HG02852 (cell line): ENCODE data around the gene PKIG.
"Not testable (repeated sequence)": the region's sequence is repeated elsewhere in the genome, so short reads cannot be mapped to it uniquely, and the experiment has no call there.

ENCODE experiments used
- ATAC-seq: cut with Tn5 transposase; IDR thresholded peaks from one replicate; pipeline ENCODE4 v1.9.1; 2021; ENCODE audit warnings: mild to moderate bottlenecking, moderate library complexity; ENCODE audit not compliant: unreplicated experiment

Gene PKIG

DNA sequence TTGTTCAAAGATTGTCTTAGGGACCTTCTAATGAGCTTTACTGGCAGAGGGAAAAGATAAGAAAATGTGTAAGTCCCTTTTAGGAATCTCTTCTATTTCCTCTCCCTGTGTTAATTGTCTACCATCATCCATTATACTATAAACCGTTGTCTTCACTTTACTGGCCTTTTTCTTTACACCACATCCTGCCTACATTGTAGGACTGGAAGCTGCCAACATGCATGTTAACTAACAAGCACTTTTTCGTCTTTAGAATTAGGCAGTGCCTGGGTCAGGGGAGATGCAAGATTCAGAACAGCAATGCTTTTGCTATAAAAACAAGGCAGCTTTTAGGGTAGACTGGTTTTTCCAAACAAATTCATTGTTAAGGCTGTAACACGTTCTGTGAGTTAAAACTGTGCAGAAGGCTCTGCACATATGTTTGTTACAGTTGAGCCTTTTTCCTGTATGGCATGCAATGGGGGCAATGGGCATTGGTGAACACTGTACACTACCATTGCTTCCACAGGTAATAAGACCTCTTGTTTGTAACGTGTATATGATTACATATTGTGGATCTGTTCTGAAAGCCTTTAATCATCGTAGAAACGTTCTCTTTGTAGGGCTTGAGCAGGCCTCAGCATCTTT, 10.9 kb upstream of the PKIG start:
- ATAC-seq: no peak

DNA sequence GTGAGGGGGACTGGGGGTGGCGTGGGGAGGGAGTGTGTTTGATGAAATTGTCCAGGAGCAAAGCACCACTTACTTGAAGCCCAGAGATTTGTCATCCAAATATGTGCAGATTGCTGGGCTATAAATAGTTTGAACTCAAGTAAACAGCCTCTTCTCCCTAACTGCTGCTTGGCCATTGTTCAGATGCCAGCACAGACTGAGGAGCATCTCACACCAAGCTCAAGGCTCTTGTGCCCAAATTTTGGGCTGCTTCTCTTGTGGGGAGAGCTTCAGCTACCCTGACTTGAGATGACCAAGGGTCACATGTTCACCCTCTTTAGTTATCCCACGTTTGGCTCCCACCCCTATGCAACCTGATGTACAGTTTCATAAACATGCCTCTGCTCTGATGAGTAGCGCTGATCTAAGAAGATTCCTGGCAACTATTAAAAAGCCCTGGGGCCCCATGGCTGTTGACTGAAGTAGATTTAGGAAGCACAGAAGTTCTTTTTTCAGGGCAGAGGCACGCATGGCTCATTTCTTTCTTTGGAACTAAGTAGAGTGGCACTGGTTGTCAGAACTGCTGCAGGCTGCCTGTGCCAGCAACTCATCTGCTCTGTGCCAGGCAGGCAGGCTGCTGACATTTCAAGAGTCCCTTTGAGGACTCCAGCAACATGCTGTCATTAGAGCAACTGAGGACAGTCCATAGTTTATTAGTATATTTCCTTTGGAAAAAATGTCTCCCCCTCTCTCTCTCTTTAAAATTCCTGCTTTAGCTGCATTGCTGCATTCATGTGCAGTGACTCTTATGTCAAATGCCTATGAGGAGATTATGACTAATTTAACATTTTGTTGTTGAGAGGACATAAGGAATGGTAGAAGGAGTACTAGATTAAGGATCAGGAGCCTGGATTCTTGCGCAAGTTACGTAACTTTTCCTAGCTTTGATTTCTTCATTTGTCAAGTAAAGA, 9.6 kb upstream of the PKIG start:
- ATAC-seq: no peak

DNA sequence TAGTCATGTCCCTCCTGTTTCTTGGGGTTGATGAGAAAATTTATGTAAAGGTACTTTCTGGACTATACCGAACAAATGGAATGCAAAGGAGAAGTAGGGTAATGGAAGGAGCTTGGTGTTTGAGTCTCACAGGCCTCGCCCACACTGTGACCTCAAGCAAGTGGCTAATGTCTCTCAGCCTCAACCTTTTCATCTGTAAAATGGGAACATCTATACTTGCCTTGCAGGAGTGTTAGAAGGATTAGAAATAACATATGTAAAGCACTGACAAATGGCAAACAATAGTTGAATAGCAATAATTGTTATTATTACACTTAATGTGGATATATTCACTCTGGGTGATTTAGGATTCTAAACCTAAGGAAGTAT, 8.9 kb upstream of the PKIG start:
- ATAC-seq: no peak

DNA sequence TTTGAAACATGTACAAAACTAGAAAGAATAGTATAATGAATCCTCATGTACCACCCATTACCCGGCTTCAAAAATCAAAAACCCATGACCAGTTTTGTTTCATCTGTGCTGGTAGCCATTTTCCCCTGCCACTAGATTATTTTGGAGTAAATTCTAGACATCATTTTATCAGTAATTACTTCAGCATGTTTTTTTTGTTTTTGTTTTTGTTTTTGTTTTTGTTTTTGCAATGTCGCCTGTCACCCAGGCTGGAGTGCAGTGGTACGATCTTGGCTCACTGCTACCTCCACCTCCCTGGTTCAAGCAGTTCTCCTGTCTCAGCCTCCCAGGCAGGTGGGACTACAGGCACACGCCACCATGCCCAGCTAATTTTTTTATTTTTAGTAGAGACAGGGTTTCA, 8.0 kb upstream of the PKIG start:
- ATAC-seq: no peak

DNA sequence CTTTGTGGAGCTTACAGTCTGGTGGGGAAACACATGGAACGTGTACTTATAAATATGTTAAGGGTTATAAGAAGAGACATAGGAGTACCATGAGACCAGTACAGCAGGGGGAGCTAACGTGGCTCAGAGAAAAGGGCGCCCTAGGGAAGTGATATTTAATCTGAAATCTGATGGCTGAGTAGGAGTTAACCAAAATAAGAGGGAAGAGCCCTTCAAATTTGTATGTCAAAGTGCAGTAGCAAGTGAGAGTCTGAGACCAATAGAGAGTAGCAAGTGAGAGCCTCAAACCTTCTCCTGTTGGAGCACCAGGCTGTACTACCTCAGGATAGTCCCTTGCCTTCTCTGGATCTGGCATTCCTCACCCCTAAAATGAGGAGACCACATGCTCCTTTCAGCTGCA, 6.1 kb upstream of the PKIG start:
- no peak for ATAC-seq

DNA sequence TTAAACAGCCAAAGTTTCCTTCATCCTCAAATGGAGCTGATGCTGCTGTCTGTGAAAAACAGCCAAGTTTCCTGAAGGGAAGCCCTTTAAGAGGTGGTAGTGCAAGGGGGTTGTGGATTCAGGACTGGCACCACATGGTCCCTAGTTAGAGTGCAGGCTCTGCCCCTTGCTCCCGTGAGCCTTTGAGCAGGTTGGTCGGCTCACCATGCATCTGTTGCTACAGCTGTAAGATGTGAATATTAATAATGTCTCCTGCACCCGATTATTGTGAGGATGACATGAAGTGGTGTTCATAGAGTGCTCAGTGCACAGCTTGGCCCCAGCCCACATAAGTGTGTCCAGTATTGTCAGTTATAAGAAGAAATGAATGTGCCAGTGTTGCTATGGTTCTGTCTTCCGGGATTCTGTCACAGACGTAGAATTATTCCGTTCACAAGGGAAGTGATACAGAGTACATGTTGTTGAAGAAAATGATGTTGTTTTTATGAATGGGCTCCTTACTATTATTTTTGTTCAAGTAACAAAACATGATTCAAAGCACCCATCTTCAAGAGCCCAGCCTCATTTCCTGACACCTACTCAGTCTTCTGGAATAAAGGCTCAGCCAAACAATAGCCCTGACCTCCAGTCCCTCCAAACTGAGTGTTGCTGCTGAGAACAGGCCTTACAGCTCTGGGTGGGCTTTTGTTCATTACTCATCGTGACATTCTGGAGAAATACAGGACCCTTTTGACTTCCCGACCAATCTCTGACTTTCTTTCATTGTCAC, 2.9 kb upstream of the PKIG start:
- ATAC-seq: no peak

DNA sequence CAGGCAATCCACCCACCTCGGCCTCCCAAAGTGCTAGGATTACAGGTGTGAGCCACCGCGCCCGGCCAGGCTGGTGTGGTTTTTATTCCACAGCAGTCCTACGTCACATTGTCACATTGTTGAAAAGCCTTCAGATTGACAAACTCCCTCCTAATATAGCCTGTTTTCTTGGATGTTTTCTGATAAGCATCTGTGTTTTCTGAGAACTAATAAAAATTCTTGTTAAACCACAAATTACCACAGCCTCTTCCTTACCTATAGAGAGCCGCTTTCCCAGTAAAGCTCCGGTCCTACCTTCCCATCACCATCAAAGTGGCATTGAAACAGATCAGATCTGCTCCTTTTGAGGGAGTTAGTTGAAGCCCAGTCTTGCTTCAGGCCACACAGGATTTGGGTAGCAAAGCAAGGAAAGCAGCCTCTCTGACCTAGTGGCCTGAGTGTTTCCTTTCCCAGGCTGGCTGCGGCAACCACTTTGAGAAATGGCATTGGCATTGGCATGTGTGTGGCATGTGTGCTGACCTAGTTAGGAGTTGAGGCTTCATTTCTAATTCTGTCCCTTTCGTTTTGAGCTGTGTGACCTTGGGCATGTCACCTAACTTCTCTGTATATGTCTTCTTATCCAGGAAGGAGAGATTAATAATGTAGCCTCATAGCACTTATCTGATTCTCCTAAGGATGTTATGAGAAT, 1.7 kb upstream of the PKIG start:
- no peak for ATAC-seq

DNA sequence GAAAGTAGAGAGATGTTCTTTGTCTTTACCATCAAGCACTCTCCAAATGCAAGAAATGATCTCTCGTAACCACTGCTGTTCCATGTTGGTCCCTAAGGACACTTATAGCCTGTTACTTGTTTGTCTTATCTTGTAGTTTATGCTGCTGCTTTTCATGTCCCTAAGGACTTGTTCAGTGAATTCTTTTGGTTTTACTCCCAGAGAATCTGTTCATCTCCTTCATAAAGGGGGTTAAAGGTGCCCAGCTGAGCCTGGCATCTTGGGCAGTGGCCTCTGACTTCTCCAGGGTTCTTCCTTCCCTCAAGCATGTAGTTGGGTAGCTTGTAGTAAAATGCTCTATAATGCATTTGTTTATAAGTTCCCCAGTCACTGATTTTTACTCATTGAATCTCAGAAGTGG, 864 bp upstream of the PKIG start:
- no peak for ATAC-seq

DNA sequence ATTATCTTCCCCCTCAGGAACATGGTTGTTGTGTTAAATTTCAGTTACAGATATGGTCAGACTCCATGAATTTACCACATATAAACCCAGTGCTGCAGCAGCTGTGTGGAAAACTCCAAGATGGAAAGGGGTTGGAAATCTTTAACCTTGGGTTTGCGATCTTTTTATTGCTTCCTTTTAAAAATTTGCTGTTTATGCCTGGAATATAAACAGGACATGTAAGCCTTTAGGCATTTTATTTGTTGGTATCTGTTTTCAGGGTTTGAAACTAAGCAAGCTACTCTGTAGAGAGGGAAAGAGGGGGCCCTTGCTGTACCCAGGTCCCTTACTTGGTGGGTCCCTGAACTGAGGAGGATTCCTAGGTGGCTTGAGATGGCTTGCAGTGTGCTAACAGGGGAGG, 778 bp downstream of the PKIG start:
- ATAC-seq: no peak

DNA sequence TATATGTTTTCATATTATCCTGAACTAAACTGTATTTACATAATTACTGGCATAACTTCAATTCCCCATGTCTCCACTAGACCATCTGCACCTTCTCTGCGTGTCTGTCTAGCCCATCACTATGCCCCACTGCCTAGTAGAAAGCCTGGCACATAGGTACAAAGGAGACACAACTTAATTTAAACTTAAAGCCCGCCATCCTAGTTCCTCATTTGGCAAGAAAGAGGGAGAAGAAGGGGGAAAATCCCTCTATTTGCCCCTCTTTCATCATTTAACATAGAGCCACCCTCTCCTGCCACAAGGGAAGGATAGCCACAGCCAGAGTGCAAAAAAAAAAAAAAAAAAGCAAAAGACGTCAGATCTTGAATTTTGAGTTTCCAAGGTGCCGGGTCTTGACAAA, 1.8 kb downstream of the PKIG start:
- no peak for ATAC-seq

DNA sequence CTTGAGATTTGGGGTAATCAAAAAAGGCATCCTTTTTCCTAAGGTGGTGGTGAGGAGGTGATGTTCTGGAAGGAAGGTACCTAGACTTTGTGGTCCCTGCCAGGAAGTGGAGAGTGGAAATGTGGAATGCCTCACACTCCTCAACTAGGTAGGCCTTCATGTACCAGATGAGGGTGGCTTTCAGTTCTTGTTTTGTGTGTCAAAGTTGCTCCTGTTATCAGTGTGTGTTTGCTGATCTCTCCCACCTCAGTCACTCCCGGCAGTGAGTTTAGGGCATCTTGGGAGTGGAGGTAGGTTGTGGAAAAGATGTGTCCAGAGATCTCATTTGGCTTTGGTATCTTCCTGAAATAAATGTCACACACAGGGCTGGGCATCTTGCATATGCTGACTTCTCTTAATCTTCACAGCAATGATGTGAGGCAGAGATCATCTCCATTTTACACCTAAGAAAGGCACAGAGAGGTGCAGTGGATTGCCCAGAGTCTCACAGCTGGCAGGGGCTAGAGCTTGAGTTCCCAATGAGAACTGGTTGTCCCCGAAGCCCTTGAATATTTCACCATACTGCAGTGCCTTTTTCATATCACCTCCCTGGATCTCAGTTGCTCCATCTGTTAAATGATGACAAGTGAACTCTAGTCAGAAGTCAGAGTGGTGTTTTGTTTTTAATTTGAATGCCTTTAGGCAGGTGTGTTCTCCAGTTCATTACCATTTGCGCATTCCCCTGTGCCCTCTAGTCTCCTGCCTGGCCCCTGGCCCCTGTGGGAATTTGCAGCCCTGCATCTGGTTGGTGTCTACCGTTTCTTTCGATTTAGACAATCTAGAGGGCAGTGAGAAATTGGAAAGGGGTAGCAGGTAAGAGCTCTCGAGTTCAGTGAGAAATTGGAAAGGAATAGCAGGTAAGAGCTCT, 2.9 kb downstream of the PKIG start:
- ATAC-seq: peak; percentile 35

DNA sequence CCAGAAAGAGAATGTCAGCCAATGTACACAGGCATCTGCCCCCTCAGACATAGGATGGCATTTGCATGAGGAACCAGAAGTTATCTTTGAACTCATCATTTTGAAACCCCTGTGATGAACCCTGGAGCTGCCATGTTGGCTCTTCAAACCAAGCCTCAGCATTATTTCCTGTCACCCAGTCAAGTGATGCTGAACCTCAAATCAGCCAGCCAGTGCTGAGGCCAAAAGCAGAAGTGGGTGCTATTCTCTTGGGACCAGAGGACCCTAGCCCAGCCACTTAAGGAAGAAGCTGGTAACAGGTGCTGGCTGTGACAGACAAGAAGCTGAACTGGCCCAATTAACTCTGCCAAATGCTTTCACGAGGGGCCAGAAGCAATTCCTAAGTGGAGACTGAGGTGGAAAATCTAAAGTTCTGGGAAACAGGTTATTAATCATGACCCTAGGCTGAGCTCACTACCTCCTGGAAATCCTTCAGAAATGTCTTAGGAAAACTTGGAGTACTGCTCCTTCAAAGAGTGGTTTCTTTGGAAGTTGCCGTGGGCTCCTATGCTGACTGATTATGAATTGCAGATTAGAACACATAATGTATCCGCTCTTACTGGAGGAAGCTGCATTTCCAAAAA, 4.0 kb downstream of the PKIG start:
- peak; percentile 47 for ATAC-seq

DNA sequence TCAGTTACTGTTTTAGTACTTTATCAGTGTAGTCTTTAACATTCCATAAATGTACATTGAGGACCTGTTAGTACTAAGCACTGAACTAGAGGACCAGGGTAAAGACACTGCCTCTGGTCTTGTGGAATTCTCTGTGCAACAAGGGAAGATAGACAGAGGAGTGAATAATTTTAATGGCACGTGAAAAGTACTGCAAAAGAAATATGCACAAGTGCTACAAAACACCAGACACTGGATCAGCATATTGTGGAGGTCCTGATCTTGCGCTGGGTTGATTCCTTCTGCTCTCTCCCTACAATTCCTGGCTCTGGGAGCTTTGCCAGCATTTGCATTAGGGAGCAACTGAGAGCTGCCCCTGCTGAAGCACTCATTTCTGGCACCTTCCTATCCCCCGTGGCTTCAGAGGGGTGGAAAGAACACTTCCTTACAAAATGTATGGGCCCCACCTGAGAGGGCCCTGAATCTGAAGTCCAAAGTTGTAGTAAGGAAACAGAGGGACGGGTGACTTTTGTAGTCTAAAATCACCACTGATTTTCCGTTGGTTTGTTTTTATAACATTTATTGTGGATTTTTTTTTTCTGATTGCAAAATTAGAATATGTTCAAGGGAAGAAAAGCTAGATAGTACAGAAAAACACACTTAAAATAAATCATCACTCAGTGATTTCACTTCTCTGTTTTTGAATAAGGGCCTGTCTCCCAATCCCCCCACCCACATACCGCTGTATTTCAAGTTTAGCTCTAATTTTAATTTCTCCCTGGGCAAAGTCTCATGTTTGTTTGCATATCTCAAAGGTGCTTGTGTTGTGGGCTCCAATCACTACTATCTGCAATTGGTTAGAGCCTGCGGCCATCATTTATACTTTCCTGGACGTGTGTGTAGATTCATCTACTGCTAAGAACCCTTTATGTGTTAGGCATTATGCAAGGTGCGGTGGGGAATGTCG, 4.9 kb downstream of the PKIG start:
- ATAC-seq: no peak

DNA sequence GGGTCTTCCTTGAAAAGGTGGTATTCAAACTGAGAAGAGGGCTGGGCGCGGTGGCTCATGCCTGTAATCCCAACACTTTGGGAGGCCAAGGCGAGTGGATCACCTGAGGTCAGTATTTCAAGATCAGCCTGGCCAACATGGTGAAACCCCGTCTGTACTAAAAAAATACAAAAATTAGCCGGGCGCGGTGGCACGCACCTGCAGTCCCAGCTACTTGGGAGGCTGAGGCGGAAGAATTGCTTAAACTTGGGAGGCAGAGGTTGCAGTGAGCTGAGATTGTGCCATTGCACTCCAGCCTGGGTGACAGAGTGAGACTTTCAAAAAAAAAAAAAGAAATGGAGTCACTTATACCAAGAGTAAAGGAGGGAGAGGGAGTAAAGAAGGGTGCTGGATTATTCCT, 5.9 kb downstream of the PKIG start:
- ATAC-seq: not testable (repeated sequence)

DNA sequence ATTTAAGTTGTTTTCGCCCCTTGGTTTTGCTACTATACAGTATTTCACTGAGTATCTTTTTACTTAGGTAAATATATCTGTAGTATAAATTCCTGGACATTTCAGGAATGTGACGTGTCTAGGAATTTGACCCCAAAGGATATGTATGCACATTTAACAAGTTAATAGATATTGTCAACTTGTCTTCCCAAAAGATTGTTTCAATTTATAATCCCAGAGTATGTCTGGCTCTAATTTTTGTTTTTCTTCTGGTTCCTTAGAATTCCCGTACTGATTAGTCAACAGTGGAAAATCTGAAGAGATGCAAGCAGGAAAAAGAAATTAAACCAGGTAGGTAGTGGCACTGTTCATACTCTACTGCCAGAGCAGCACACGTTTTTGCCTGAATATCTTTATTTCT, 7.2 kb downstream of the PKIG start:
- no peak for ATAC-seq

DNA sequence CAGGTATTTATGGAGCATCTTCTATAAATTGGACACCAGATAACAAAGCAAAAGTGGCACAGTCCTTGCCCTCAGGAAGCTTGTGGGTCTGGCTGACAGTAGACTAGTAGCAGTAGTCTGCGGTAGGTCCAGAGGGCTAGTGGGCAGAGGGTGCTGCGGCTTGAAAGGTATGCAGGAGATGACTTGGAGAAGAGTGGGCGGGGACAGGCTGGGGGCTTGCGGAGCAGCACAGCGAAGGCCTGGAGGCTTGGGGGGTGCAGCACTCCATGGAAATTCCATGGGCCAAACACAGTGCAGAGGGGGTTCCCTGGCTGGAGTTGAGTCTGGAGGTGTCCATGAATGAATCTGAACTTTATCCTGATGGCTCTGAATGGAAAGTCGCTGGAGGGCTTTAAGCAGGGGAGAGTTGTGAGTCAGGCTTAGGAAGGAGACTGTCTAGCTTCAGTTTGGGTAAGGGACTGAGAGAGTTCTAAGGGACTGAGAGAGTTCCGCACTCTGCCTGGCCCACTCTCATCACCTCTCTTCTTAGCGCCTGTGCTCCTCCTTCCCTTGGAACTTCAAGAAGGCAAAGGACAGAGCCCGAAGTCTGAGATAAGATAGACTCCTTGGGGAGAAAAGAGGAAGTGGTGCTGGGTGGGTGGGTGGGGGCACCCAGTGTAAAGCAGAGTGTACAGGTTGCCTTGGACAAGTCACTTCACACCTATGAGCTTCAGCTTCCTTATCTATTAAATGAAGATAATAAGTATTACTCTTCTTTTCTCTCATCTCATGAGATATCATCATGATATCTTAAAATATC, 8.8 kb downstream of the PKIG start:
- ATAC-seq: no peak

DNA sequence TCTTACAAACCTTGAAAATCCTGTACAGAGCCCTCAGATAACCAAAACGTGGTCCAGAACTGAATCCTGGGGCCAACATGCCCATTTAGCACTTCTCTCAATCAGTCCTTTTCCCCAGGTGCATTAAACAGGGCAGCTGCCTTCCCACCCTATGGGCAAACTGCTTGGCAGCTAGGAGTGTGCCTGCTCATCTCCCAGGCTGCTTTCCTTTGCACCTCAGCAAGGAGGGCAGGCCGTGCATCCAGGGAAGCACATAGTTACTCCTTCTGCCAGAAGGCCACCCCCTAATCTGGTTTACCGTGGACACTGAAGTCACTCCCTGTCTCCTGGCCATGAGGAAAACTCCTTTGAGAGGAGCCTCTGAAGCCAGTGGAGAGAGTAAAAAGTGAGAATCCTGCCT, 10.0 kb downstream of the PKIG start:
- no peak for ATAC-seq

DNA sequence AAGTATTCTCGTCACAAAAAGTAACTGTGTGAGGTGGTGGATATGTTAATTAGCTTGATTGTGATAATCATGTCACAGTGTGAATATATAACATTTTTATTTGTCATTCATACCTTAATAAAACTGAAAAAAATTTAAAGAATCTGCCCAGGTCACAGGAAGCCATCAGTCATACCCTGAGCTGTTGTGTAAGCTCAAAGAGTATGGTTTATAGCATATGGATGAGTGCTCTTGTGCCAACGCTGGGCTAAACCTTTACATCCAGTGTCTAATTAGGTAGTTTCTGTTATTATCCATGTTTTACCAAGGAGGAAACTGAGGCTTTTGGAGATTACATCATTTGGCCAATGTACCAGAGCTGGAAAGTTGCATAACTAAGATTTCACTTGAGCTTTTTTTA, 11.4 kb downstream of the PKIG start:
- no peak for ATAC-seq
